GM12878 (cell line): Measurements from ENCODE around the gene TMEM181. TPM values are rescaled to one million over a fixed set of nuclear protein-coding genes. Genes with fewer than 3 reads are reported as not detected.

Source experiments
- ATAC-seq: fragments of 200-7000 bp; cut with Tn5 transposase; 3 replicates; pipeline ENCODE4 v1.9.1; 2020; ENCODE audit warnings: mild to moderate bottlenecking, moderate library complexity
- BruUV-seq: library from RNA; stranded (reverse); fragments of 400-500 nt; replicated peaks from 2 replicates; lab custom pipeline; 2021; lab: Mats Ljungman, UMichigan
- CTCF ChIA-PET: fragments of 300-600 bp; sonication (Branson Sonifier 250); formaldehyde crosslinking; extraction: SDS; loops from one replicate; lab custom pipeline; 2021; ENCODE audit warnings: inconsistent platforms; lab: Yijun Ruan, JAX
- POLR2A ChIA-PET: fragments of 350-600 bp; formaldehyde crosslinking; extraction: SDS; loops from one replicate; lab custom pipeline; 2021; ENCODE audit warnings: inconsistent platforms; lab: Charles Lee
- RAD21 ChIA-PET: fragments of 300-600 bp; sonication (Branson Sonifier 250); formaldehyde crosslinking; loops from one replicate; lab custom pipeline; 2023; ENCODE audit warnings: antibody characterized with exemption; ENCODE audit not compliant: unreplicated experiment; lab: Charles Lee
- SMC1A ChIA-PET: fragments of 300-600 bp; sonication (Branson Sonifier 250); formaldehyde crosslinking; loops from one replicate; lab custom pipeline; 2023; ENCODE audit not compliant: unreplicated experiment, uncharacterized antibody; lab: Charles Lee
- DNase-seq: peaks from one replicate; pipeline ENCODE4 v3.0.0-alpha.2; 2011; ENCODE audit warnings: low read depth, low spot score
- FAIRE-seq: peaks from 3 replicates; lab custom pipeline; 2011; peaks lifted over from hg19 to GRCh38; lab: Jason Lieb, UNC
- H2AFZ ChIP-seq: 2 replicates; pipeline ENCODE4 v1.6.0; 2011; ENCODE audit warnings: low read depth, low read length, control low read depth; ENCODE audit not compliant: control insufficient read depth
- H3K27ac ChIP-seq: 2 replicates; pipeline ENCODE4 v1.5.1; 2011; ENCODE audit warnings: control low read depth; ENCODE audit not compliant: control insufficient read depth, insufficient read depth
- H3K27me3 ChIP-seq, 2 experiments: replicated peaks in 1 of 2; 2 replicates each; pipeline versions ENCODE4 v1.6.0 to v1.6.1; 2011; ENCODE audit warnings: low read length in 1 of 2; ENCODE audit not compliant: control insufficient read depth in 2 of 2, insufficient read depth in 2 of 2
- H3K36me3 ChIP-seq, 2 experiments: 2 replicates each; pipeline ENCODE4 v1.5.1; 2011; ENCODE audit warnings: low read length in 1 of 2; ENCODE audit not compliant: control insufficient read depth in 2 of 2, insufficient read depth in 2 of 2
- H3K4me1 ChIP-seq: 2 replicates; pipeline ENCODE4 v1.6.1; 2011; ENCODE audit warnings: mild to moderate bottlenecking, low read length, moderate library complexity, mixed read lengths; ENCODE audit not compliant: control insufficient read depth, insufficient read depth
- H3K4me2 ChIP-seq: 2 replicates; pipeline ENCODE4 v1.6.0; 2011; ENCODE audit warnings: control low read depth; ENCODE audit not compliant: control insufficient read depth, insufficient read depth
- H3K4me3 ChIP-seq: fragments of 200-600 bp; sonication (generic); 2 replicates; pipeline ENCODE4 v1.5.1; 2016
- H3K79me2 ChIP-seq: 2 replicates; pipeline ENCODE4 v1.6.0; 2011; ENCODE audit warnings: low read length; ENCODE audit not compliant: control insufficient read depth, insufficient read depth
- H3K9ac ChIP-seq: 2 replicates; pipeline ENCODE4 v1.8.0; 2011; ENCODE audit warnings: low read length, control low read depth, mixed read lengths; ENCODE audit not compliant: control insufficient read depth, insufficient read depth
- H3K9me3 ChIP-seq: replicated peaks from 3 replicates; pipeline ENCODE4 v1.5.1; 2011; ENCODE audit warnings: mild to moderate bottlenecking, low read length; ENCODE audit not compliant: control insufficient read depth, insufficient read depth
- H4K20me1 ChIP-seq: 2 replicates; pipeline ENCODE4 v1.6.0; 2011; ENCODE audit not compliant: control insufficient read depth, insufficient read depth
- BACH1 ChIP-seq: fragments of 450-650 bp; IDR thresholded peaks from 2 replicates; pipeline ENCODE4 v1.6.1; 2017; ENCODE audit warnings: mild to moderate bottlenecking, borderline replicate concordance
- BHLHE40 ChIP-seq, 2 experiments: fragments of 450-650 bp in 1 of 2; IDR thresholded peaks; 2 replicates each; pipeline ENCODE4 v1.6.1; 2011 to 2017; ENCODE audit warnings: low read depth in 2 of 2, borderline replicate concordance in 1 of 2, improper control_type of control experiment in 1 of 2, low read length in 1 of 2, mild to moderate bottlenecking in 1 of 2
- NR2C1 ChIP-seq: fragments of 450-650 bp; IDR thresholded peaks from 2 replicates; pipeline ENCODE4 v1.6.1; 2017; ENCODE audit warnings: antibody characterized with exemption, mild to moderate bottlenecking, moderate library complexity
- POLR2AphosphoS5 ChIP-seq: IDR thresholded peaks from 2 replicates; pipeline ENCODE4 v1.6.1; 2011; ENCODE audit warnings: mild to moderate bottlenecking, low read length, inconsistent platforms
- RAD21 ChIP-seq: IDR thresholded peaks from 2 replicates; pipeline ENCODE4 v1.6.1; 2011; ENCODE audit warnings: mild to moderate bottlenecking, low read depth, low read length, moderate library complexity; ENCODE audit not compliant: insufficient read depth
- SMARCA5 ChIP-seq: fragments of 450-650 bp; IDR thresholded peaks from 2 replicates; pipeline ENCODE4 v1.6.1; 2017; ENCODE audit warnings: mild to moderate bottlenecking
- YY1 ChIP-seq: IDR thresholded peaks from 2 replicates; pipeline ENCODE4 v1.6.1; 2011; ENCODE audit warnings: low read depth, mild to moderate bottlenecking, low read length
- ZBED1 ChIP-seq: IDR thresholded peaks from 2 replicates; pipeline ENCODE4 v1.6.1; 2016; ENCODE audit warnings: borderline replicate concordance
- WGBS: methylation state at CpG from one replicate; pipeline ENCODE4 v1.1.6; 2016; ENCODE audit warnings: low lambda C conversion rate; ENCODE audit not compliant: insufficient replicate concordance, insufficient coverage; ENCODE audit errors: missing lambda C conversion rate; 5-methylcytosine and 5-hydroxymethylcytosine counted together
- in situ Hi-C: fragments of 300-500 bp; cut with MboI; formaldehyde crosslinking; loops from 9 replicates; pipeline ENCODE4 v1.14.3; 2018; ENCODE audit warnings: mixed read lengths
- intact Hi-C: fragments of 100-400 bp; cut with micrococcal nuclease; formaldehyde crosslinking; loops from one replicate; pipeline ENCODE4 v1.14.2; 2022; ENCODE audit not compliant: unreplicated experiment
- polyA plus RNA-seq, 11 experiments: library from polyadenylated mRNA; depleted of rRNA in 4 of 11; unstranded in 6 of 11; stranded (reverse) in 5 of 11; fragments of >200 nt; fragmentation: Nextera tagmentation in 4 of 11; fragmentation: Illumina TruSeq in 1 of 11; extraction: Ambion mirVana in 4 of 11; extraction: Trizol in 1 of 11; gene quantifications; 1 replicate in 1 of 11; 2 replicates in 10 of 11; pipeline versions ENCODE4 v1.2.1 to v1.2.3, GENCODE V29; 2011 to 2016; ENCODE audit warnings: inconsistent platforms in 2 of 11, missing spikeins in 2 of 11, low read depth in 1 of 11
- total RNA-seq, 4 experiments: library from RNA; depleted of rRNA in 3 of 4; stranded (reverse); fragments of >200 nt in 3 of 4; fragmentation: Illumina TruSeq in 1 of 4; extraction: Trizol in 1 of 4; gene quantifications; 2 replicates each; pipeline versions ENCODE4 v1.2.1 to v1.2.3, GENCODE V29; 2013 to 2021
- TF ChIP-seq, protein P1 (sequence below): fragments of 450-650 bp; formaldehyde crosslinking; IDR thresholded peaks from 2 replicates; pipeline ENCODE4 v1.5.0; 2022; ENCODE audit warnings: mild to moderate bottlenecking, missing genetic modification characterization
- TF ChIP-seq, protein P2 (sequence below): IDR thresholded peaks from 2 replicates; pipeline ENCODE4 v1.6.1; 2012; ENCODE audit warnings: low read length, inconsistent platforms

The TMEM181 gene
- total and polyA plus RNA-seq, 10 of the 15 experiments (the other 5 are each of a cell fraction or from before 2014, with no cell fraction given) = 1.5 to 7.9 (median 5.2) TPM

DNA sequence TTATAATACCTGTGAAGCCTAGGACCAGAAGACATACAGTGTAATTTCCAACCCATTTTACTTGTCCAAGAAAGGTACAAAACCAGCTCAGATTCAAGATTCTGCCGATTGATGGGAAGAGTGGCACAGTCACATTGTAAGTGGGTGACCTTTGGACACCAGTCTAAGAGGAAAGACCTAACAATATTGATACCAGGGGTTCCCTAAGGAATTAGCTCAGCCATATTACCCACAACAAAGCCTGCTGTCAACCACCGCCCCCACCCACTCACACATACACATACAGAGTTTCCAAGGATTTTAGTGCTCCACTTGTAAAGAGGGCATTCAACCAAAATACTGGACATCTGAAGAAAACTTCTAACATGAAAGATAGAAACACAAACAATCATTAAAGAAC, 27.9 kb upstream of the TMEM181 start:
- DNase-seq = no peak
- Histone ChIP-seq H3K79me2 (no peaks in the 10 kb centered on the region), H3K27me3 (0 out of 4 replicates have a peak, but pooled peaks cover 0 to 1% of the 10 kb centered on the region in 2 experiments), H3K4me1 (no peaks in the 10 kb centered on the region), H4K20me1 (no peaks in the 10 kb centered on the region), H3K36me3 (no peaks in the 10 kb centered on the region), H3K9me3 (no peaks in the 10 kb centered on the region; the same call in 2 of the 3 replicates), H2AFZ (no peak overlapping the region), H3K4me3 (no peak overlapping the region), H3K9ac (no peak overlapping the region), H3K4me2 (no peak overlapping the region), H3K27ac (no peak overlapping the region)
- TF ChIP-seq ZBED1 = no peak
- no peak for TF ChIP-seq NR2C1
- no peak for TF ChIP-seq BACH1
- no peak for TF ChIP-seq YY1
- TF ChIP-seq, protein P1, sequence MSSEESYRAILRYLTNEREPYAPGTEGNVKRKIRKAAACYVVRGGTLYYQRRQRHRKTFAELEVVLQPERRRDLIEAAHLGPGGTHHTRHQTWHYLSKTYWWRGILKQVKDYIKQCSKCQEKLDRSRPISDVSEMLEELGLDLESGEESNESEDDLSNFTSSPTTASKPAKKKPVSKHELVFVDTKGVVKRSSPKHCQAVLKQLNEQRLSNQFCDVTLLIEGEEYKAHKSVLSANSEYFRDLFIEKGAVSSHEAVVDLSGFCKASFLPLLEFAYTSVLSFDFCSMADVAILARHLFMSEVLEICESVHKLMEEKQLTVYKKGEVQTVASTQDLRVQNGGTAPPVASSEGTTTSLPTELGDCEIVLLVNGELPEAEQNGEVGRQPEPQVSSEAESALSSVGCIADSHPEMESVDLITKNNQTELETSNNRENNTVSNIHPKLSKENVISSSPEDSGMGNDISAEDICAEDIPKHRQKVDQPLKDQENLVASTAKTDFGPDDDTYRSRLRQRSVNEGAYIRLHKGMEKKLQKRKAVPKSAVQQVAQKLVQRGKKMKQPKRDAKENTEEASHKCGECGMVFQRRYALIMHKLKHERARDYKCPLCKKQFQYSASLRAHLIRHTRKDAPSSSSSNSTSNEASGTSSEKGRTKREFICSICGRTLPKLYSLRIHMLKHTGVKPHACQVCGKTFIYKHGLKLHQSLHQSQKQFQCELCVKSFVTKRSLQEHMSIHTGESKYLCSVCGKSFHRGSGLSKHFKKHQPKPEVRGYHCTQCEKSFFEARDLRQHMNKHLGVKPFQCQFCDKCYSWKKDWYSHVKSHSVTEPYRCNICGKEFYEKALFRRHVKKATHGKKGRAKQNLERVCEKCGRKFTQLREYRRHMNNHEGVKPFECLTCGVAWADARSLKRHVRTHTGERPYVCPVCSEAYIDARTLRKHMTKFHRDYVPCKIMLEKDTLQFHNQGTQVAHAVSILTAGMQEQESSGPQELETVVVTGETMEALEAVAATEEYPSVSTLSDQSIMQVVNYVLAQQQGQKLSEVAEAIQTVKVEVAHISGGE = no peak
- TF ChIP-seq, protein P2, sequence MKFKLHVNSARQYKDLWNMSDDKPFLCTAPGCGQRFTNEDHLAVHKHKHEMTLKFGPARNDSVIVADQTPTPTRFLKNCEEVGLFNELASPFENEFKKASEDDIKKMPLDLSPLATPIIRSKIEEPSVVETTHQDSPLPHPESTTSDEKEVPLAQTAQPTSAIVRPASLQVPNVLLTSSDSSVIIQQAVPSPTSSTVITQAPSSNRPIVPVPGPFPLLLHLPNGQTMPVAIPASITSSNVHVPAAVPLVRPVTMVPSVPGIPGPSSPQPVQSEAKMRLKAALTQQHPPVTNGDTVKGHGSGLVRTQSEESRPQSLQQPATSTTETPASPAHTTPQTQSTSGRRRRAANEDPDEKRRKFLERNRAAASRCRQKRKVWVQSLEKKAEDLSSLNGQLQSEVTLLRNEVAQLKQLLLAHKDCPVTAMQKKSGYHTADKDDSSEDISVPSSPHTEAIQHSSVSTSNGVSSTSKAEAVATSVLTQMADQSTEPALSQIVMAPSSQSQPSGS = no peak
- TF ChIP-seq SMARCA5 = no peak
- no peak for TF ChIP-seq POLR2AphosphoS5
- no peak for TF ChIP-seq BHLHE40 (IDR thresholded peaks at IDR 0.05; ENCODE audit: borderline replicate concordance in 1 of 2, low read depth in 2 of 2, low read length in 1 of 2)
- no peak for TF ChIP-seq RAD21
- BruUV-seq = no TSS peak
- no peak for ATAC-seq
- SMC1A ChIA-PET = interaction anchor here (1.1 kb wide), 1 partner anchor 21 kb away, joined by 3 read pairs; no protein-coding TSS in a partner anchor
- RAD21 ChIA-PET = no interaction called here
- in situ Hi-C loops = no loop called here
- CTCF ChIA-PET = no interaction called here
- no peak for FAIRE-seq
- 49% methylated on average over 2 of the region's 2 CpGs for WGBS
- intact Hi-C loops = no loop called here
- POLR2A ChIA-PET = no interaction called here
